HG03039 (cell line): ENCODE data around the gene RPS21.

Experiments used
- ATAC-seq: cut with Tn5 transposase; IDR thresholded peaks from one replicate; pipeline ENCODE4 v1.9.1; 2021; ENCODE audit warnings: mild to moderate bottlenecking, moderate library complexity; ENCODE audit not compliant: unreplicated experiment

Gene RPS21

DNA sequence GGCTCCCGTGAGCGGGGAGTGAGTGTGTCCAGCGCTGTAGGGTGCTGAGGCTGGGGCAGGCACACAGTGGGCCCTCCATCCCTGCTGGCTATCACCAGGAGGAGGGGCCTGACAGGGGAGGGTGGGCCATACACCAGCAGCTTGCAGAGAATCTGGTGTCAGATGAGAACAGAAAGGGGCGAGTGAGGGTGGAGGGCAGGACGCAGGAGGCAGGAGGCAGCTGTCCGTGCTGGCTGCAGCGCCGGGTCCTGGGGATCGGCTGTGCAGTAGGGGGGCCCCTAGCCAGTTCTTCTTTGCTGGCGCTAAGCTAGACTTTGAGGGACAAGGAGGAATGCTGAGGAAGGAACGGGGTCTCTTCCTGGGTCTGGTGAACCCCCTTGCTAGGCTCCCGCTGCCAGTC, 21.7 kb downstream of the RPS21 start:
- ATAC-seq = no peak

DNA sequence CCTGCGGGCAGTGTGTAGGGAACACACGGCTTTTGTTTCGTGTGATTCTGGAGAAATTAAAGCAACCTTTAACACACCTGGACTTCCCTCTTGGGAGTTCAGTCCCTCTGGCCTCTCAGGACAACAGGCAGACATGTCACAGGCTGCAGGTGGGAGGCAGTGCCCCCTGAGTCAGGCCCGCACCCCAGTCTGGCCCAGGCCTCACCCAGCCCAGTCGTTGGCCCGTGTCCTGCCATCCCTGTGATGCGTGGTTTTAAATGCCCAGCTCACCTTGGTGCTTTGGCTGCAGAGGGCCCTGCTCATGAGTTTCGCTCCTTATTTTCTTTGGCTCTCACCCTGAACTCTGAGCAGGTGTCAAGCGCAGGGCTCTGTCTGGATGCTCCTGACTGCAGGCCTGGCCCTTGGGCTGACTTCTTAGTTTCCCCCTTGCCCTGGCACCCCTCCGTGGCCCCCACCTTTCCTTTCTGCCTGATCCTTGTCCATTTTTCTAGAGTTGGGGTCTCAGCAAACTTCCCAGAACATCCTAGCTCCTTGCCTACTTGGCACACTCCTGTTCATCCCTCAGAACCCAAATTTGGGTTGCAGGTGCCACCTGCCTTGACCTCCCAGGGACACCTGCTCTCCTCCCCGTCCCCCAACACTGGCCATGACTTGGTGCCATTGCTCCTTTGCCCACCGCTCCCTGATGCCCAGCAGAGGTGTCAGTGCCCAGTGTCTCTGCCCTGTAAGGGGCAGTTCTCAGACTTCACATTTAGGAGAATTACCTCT, 22.4 kb downstream of the RPS21 start:
- no peak for ATAC-seq

DNA sequence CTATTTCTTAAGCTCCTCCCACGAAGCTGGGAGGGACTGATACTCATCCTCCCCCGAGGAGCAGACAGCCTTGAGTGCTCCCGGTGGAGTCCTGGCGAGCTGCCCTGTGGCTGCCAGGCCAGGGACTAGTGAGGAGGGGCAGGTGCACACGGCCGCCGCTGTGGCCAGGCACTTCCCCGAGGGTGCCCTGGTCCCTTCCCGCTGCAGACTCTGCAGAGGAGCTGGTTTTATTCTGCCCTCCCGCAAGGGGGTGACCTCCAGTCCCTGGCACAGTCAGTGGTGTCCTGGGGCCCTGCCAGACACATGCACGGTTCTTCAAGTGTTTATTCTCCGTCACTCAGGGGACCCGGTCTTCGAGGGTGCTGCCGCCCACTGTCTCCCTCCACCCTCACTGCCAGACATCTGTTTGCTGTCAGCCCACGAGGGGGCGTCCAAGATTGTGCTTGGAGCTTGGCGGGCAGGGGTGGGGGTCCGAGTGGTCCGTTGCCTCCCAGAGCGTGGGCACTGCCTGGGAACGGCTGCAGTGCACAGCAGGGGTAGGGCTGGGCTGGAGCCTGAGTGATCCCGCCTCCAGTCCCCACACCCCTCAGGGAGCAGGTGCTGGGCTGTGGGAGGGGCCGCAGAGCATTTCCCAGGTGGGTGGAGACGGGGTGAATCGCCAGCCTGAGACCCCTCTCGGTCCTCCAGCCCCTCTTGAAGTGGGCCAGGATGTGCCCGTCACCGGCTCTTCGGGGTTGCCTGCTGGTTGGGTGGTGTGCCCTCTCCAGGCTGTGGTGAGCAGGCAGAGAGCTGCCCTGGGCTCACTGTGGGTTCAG, 23.2 kb downstream of the RPS21 start:
- ATAC-seq = no peak

DNA sequence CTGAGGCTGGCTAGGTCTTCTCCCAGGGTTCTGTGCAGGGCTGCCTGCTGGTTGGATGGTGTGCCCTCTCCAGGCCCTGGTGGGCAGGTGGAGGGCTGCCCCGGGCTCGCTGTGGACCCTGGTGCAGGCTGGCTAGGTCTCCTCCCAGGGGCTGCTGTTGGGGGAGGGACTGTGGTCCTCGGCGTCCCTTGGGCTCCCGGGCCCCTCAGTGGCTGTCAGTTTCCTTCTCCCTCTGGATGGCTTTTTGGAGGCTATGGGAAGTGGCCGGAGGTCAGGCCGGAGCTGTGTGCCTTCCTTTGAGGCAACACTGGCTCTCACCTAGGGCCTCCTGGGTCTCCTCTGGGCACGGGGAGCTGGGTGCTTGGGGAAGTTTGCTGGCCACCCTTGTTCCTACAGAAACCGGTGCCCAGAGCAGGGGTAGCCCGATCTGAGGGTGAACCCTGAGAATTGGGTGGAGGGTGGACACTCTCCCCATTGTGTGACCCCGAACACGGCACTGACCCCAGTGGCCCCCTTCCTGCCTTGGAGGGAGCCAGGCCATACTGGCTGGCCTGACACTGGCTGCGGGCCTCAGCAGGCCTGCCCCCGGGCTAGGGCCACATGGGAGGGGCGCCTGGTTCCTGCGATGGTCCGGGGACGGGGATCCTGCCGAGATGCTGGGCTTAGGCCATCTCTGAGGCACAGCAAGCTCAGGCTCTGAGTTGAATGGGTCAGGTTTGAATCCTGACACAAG, 24.0 kb downstream of the RPS21 start:
- ATAC-seq = no peak

DNA sequence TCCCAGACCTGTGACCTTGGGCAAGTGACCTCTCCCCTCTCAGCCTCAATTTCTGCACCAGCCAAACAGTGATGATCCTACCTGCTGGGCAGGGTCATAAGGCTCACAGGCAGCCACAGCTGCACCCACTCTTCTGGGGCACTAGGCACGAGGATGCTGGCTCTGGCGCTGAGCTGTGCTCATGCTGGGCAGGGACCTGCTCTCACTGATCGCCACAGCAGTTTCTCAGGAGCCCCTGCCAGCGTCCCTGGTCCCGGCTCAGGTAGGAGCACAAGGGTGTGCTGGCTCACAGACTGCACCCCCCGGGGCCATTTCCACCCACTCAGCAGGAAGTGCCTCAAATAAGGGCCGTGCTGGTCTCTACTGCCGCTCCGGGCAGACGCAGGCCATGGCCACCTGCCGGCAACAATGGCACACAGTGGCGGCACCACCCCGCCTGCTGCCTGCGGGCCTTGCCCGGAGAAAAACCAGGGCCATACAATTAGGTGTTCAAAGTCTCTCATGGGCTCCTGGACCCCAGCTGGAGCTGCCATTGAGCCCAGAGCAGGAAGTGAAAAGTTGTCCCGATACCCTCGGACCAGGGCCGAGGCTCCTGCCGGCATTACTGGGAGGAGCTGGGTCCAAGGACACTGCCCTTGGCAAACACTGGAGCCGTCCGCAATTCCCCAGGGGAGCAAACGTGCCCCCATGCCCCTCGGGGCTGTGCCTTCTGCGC, 24.7 kb downstream of the RPS21 start:
- no peak for ATAC-seq

DNA sequence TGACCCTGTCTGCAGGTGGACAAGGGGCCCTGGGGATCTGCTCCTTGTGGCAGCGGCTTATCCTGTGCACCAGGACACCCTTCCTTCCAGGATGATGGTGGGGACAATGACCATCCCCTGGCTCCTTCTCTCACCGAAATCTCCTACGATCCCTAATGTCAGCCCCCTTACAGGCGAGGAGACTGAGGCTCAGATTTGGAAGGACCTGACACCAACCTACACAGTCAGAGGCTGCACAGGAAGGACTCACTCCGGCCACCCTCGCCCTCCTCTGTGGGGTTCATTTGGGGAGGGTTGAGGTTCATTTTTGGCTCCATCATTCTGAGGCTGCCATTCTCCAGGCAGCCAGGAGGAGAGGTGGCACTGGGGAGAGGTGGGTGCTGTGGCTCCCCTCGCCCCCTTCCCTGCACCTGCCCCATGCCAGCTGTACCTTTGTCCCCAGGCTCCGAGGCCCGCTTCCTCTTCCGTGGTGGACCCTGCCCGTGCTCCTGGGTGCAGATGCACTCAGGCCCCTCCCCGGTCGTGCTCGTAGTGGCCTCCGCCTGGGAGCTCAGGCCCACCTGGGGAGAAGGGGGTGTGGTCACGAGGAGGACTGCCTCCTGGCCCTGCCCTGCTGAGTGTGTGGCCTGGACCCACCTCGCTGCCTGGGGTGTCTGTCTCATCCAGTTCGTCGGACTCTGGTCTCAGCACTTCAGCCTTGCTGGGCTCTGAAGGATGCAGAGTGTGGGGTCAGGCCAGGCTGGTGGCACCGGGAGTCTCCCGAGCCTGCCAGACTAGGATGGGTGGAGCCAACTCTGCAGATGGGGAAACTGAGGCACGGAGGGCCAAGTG, 25.5 kb downstream of the RPS21 start:
- ATAC-seq = no peak

DNA sequence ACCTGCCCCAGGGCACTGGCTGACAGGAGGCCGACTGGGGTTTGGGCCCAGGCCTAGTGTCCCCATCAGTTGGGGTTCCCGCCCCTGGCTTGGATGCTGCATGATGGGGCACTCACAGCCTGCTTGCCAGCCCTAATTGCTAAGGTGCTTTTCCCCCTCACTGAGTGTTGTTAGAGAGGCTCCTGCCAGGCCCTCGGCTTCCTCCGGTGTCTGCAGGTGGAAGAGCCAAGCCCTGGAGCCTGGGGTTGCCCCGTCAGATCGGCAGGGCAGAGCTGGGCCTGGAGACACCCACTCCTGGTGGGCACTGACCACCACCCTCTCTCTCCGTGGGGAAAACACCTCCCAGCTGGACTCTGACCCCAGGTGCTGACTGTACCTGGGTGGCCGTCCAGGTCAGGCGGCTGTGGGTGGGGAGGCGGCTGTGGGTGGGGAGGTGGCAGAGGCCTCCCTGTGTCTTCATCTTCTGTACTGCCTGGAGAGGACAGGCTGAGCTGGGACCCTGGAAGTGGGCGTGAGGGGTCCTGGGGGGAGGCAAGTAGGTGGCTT, 26.2 kb downstream of the RPS21 start:
- ATAC-seq = no peak

DNA sequence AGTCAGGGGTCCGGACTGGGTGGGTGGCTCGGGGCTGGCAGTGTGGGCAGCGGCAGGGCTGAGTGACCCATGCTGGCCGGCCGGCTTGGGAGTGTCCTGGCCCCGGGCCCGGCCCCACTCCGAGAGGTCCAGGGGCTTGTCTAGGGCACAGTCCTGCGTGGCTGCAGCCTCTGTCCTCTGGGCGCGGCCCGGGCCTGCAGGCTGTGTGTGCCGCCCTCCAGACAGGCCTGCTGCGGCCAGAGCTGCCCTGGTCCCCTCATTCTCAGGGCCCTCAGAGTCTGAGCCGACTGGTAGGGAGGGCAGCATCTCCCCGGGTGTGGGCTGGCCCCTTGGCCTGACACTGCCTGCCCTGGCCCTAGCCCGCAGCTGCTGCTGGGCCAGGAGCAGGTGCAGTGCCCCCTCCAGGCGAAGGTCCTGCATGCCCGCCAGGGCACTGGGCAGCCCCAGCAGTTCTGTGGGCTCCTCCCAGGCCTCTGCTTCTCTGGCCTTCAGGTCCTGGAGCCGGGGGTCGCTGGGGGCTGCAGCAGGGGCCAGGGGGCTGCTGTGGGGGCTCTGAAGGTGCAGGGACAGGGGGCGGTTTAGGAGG, 27.1 kb downstream of the RPS21 start:
- no peak for ATAC-seq

DNA sequence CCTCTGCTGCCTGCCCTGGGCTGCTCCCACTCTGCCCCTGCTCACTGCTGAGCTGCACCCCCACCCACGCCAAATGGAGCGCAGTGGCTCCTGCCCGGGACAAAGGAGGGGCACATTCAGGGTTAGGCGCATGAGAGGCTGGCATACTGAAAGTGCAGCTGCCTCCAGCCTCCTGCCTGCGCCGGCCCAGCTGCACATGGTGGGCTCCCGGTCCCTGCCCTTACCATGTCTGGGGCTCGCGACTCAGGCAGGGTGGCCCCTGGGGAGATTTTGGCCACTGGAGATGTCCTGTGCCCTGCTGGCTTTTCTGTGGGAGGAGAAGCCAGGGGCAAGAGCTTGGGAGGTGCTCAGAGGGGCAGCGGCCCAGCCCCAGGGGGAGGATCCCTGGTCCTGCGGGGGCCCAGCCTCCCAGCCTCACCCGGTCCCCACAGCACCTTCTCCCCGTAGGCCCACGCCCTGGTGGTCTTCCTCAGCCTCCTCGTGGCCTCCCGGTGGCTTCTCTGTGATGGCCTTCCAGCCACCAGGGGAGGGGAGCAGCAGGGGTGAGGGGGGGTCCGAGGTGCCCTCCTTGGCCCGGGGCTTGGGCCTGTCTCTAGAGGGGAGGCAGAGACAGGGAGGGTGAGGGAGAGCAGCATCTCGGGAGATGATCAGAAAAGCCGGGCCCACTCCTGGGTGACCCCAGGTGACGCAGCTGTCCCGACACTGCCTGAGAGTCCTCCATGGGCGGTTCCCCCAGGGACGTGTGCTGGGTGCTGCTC, 28.6 kb downstream of the RPS21 start:
- ATAC-seq = no peak

DNA sequence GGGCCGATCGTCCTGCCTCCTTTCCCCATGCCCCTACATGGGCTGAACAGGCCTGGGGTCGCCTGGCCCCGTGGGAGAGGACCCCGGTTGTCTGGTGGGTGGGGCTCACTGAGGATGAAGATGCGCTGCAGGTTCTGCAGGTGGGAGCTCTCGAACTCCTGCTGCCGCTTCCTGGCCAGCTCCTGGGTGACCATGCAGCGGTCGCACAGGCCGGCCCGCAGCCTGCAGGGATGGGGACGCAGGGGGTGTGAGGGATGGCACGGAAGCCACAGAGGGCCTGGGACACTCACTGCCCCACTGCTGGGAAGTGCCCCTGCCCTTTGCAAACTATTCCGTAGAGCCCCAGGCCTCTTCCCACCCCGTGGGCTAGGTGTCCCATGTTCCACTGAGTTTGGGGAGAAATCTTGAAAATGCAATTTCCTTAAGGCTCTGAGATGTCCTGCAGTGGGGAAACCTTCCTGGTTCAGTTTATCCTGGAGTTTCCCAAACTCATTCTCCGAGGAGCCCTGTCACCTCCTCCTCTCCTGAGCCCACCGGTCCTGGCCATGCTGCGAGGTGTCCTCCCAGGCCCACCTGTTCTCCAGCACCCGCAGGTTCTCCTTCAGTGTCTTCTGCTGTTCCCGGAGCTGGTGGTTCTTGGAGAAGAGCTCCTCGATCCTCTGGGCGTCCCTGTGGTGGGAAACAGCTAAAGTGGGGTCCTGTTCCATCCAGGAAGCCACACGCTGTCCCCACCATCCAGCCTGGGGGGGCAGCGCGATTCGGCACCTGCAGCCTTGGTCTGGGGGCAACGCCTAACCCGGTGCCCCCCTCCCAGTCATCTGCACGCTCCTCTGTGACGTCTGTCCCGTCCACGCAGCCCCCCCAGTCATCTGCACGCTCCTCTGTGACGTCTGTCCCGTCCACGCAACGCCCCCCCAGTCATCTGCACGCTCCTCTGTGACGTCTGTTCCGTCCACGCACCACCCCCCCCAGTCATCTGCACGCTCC, 30.0 kb downstream of the RPS21 start:
- ATAC-seq = no peak

DNA sequence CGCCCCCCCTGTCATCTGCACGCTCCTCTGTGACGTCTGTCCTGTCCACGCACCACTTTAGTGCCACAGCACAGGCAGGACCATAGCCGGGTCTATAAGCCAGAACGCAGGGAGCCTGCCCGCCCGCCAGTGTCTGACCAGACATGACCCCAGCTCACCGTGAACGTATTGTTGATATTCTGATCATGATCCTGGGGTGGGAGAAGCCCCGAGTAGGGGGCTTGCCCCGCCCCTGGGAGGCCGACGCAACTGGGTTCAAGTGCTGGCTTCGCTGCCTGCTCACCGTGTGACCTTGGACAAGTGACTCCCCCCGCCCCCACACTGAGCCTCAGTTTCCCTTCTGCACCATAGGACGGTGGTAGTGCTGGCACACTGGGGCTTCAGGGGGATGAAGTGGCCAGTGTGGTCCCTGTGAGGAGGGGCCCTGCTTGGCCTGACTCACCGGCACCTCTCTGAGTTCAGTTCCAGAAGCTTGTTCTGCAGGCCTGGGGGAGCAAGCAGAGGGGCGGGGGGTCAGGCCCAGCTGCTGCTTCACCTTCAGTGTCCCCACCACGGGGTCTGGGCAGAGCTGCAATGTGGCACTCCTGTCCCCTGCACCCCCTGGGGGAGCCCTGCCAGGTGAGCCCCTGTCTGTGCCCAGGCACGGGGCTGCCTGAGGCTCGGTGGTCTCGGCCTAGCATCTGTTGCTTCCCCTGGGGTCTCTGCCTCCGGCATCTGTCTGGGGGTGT, 31.2 kb downstream of the RPS21 start:
- no peak for ATAC-seq

DNA sequence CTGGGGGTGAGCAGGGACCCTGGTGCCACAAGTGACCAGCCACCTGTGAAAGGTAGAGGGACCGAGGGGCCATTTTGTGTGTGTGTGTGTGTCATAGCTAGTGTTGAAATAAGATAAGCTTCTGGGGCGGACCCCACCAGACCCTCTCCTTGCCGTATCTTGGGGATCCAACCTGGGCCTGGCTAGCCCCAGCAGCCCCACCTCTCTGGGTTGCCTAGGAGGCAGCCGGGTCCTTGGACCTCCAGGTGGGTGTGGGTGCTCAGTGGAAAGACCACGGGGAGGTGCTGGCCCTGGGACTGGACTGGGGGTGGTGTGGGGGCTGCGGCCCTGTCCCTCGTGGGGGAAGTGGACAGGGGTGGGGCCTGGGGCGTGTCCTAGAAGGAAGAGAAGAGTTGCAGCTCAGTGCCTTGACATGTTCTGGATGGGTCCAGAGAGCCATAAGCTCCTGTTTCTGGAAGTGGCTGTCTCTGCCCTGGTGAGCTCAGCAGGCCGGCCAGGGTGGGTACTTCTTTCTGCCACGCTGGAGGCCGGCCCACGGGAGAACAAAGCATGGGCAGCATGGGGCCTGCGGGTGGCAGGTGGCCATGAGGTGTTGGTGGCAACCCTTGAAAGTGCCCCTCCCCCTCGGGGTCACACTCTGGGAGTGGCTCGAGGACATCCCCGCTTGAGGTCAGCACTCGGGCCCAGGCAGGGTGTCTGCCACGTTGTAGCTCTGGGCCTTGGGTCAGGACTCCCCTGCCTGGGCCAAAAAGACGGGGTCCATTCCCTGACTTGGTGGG, 32.0 kb downstream of the RPS21 start:
- ATAC-seq = no peak

DNA sequence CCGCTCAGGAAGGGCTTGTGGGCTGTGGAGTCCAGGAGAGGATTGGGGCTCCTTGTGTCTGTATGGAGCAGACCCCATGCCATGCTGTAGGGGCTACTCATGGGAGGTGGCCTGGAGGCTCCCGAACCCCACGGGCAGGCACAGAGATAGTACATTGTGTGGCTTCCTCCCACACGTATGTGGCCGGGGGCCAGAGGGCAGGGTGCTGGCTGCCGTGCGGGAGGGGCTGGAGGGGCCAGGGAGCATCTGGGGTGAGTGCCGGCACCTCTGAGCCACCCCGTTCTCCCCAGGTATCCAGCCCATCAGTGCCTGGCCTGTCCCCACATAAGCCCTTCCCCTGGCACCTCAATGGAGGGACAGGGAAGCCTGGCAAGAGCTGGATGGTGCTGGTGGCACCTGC, 32.9 kb downstream of the RPS21 start:
- no peak for ATAC-seq

DNA sequence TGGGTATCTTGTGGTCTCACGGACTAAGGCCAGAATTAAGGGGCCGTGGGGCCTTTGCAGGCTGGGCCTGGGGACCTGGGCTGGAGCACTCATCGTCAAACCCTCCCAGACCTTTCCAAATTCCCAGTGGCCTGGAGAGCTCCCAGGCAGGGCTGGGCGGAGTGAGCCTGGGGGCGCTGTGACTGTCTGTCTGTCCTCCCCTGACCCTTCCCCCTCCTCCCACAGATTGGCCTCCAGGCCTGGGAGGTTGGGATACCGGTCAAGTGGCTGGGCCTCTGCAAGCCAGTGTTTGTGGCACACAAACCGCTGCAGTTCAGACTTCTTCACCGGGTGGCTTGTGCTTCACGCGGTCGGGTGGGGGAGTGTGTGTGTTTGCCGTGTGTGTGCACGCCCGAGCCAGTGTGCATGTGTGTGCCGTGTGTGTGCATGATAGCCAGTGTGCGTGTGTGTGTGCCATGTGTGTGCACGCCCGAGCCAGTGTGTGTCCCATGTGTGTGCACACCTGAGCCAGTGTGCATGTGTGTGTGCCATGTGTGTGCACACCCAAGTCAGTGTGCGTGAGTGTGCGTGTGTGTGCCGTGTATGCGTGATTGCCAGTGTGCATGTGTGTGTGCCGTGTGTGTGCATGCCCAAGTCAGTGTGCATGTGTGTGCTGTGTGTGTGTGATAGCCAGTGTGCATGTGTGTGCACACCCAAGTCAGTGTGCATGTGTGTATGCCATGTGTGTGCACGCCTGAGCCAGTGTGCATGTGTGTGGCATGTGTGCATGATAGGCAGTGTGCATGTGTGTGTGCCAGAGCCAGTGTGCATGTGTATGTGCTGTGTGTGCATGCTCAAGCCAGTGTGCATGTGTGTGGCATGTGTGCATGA, 34.2 kb downstream of the RPS21 start:
- ATAC-seq = no peak

DNA sequence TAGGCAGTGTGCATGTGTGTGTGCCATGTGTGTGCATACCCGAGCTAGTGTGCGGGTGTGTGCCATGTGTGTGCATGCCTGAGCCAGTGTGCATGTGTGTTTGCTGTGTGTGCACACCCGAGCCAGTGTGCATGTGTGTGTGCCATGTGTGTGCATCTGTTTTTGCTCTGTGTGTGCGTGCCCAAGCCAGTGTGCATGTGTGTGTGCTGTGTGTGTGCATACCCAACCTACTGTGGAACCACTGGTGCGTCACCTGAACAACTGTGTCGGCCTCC, 34.8 kb downstream of the RPS21 start:
- ATAC-seq = no peak
